NCI-H1436 treated with DMSO at 0.1 percent for 48 hours (cell line): ENCODE measurements around the gene CLEC3B.

Experiments
- DNase-seq: peaks from one replicate; lab custom pipeline; 2025; lab: John Stamatoyannopoulos, UW

CLEC3B gene

GRCh38 chr3:45003406-45003805 lies 22.7 kb upstream of the CLEC3B start:
- DNase-seq = no peak

- no peak for DNase-seq
Observed at GRCh38 chr3:45003859-45004258, 22.2 kb upstream of the CLEC3B start.

GRCh38 chr3:45007091-45007490 lies 19.0 kb upstream of the CLEC3B start:
- DNase-seq = no peak

- DNase-seq = no peak
Observed at GRCh38 chr3:45008117-45008516, 18.0 kb upstream of the CLEC3B start.

GRCh38 chr3:45009868-45010267 lies 16.2 kb upstream of the CLEC3B start:
- no peak for DNase-seq

- no peak for DNase-seq
Observed at GRCh38 chr3:45010811-45011333, 15.2 kb upstream of the CLEC3B start.

- no peak for DNase-seq
Observed at GRCh38 chr3:45011756-45012508, 14.2 kb upstream of the CLEC3B start.

GRCh38 chr3:45012577-45012976 lies 13.5 kb upstream of the CLEC3B start:
- DNase-seq = no peak

GRCh38 chr3:45016916-45017315 lies 9.2 kb upstream of the CLEC3B start:
- DNase-seq = no peak

GRCh38 chr3:45017821-45018220 lies 8.3 kb upstream of the CLEC3B start:
- no peak for DNase-seq

GRCh38 chr3:45020534-45020933 lies 5.6 kb upstream of the CLEC3B start:
- no peak for DNase-seq

GRCh38 chr3:45021524-45022297 lies 4.4 kb upstream of the CLEC3B start:
- no peak for DNase-seq

- no peak for DNase-seq
Observed at GRCh38 chr3:45023675-45024074, 2.4 kb upstream of the CLEC3B start.

- no peak for DNase-seq
Observed at GRCh38 chr3:45024542-45025255, 1.4 kb upstream of the CLEC3B start.

- DNase-seq = no peak
Observed at GRCh38 chr3:45026957-45027356, 854 bp downstream of the CLEC3B start.

- DNase-seq = no peak
Observed at GRCh38 chr3:45027441-45027840, 1.3 kb downstream of the CLEC3B start.

GRCh38 chr3:45029216-45029615 lies 3.1 kb downstream of the CLEC3B start:
- no peak for DNase-seq

- no peak for DNase-seq
Observed at GRCh38 chr3:45029661-45030060, 3.6 kb downstream of the CLEC3B start.

GRCh38 chr3:45031531-45031930 lies 5.4 kb downstream of the CLEC3B start:
- no peak for DNase-seq

- no peak for DNase-seq
Observed at GRCh38 chr3:45032113-45032512, 6.0 kb downstream of the CLEC3B start.

- DNase-seq = no peak
Observed at GRCh38 chr3:45033791-45034190, 7.7 kb downstream of the CLEC3B start.

- DNase-seq = no peak
Observed at GRCh38 chr3:45034612-45035252, 8.6 kb downstream of the CLEC3B start.
